MM.1S (cell line): ENCODE measurements around the gene SECTM1.

Experiments
- CTCF ChIP-seq: fragments of 300-600 bp; sonication (generic); IDR thresholded peaks from 2 replicates; pipeline ENCODE4 v1.5.1; 2016; ENCODE audit warnings: antibody characterized with exemption, low read length, mixed read lengths
- EZH2 ChIP-seq: fragments of 300-600 bp; sonication (generic); optimal IDR thresholded peaks from 2 replicates; pipeline ENCODE3; 2017; ENCODE audit warnings: low read depth, mild to moderate bottlenecking, antibody characterized with exemption, low read length, mixed read lengths

GRCh38 chr17:82331345-82331939 lies 2.1 kb downstream of the SECTM1 start:
- TF ChIP-seq CTCF (no peak), EZH2 (no peak)
